ENCODE measurements around the gene VASP.

VASP gene

GRCh38 chr19:45523642-45524256, 16.5 kb downstream of the VASP start:
- no peak for TF ChIP-seq SIN3A (IDR thresholded peaks at IDR 0.05; ENCODE audit: borderline replicate concordance, insufficient read depth, low read length)

- TF ChIP-seq SIN3A (IDR thresholded peaks at IDR 0.05; ENCODE audit: borderline replicate concordance, insufficient read depth, low read length) (no peak), FOXP2 (optimal IDR thresholded peaks at IDR 0.05; ENCODE audit: borderline replicate concordance, extremely low read depth, extremely low read length, insufficient read depth) (no peak), POLR2AphosphoS5 (IDR thresholded peaks at IDR 0.05; ENCODE audit: low read depth, low read length) (no peak), TAF1 (IDR thresholded peaks at IDR 0.05; ENCODE audit: borderline replicate concordance, insufficient read depth, low read length) (no peak), REST (IDR thresholded peaks at IDR 0.05; ENCODE audit: insufficient read depth in 1 of 2, low read depth in 2 of 2, low read length in 2 of 2) (no peak)
These were observed 17.4 kb downstream of the VASP start for GRCh38 chr19:45524575-45525129.

- TF ChIP-seq FOXP2 (optimal IDR thresholded peaks at IDR 0.05; ENCODE audit: borderline replicate concordance, extremely low read depth, extremely low read length, insufficient read depth), result no peak
- TF ChIP-seq REST (IDR thresholded peaks at IDR 0.05; ENCODE audit: insufficient read depth in 1 of 2, low read depth in 2 of 2, low read length in 2 of 2), result no peak
- no peak for TF ChIP-seq TAF1 (IDR thresholded peaks at IDR 0.05; ENCODE audit: borderline replicate concordance, insufficient read depth, low read length)
- no peak for TF ChIP-seq SIN3A (IDR thresholded peaks at IDR 0.05; ENCODE audit: borderline replicate concordance, insufficient read depth, low read length)
- TF ChIP-seq POLR2AphosphoS5 (IDR thresholded peaks at IDR 0.05; ENCODE audit: low read depth, low read length), result no peak
These were observed 18.9 kb downstream of the VASP start for GRCh38 chr19:45526143-45526542.

- TF ChIP-seq POLR2AphosphoS5 (IDR thresholded peaks at IDR 0.05; ENCODE audit: low read depth, low read length) (no peak), SIN3A (IDR thresholded peaks at IDR 0.05; ENCODE audit: borderline replicate concordance, insufficient read depth, low read length) (no peak), REST (IDR thresholded peaks at IDR 0.05; ENCODE audit: insufficient read depth in 1 of 2, low read depth in 2 of 2, low read length in 2 of 2) (no peak), FOXP2 (optimal IDR thresholded peaks at IDR 0.05; ENCODE audit: borderline replicate concordance, extremely low read depth, extremely low read length, insufficient read depth) (no peak), TAF1 (IDR thresholded peaks at IDR 0.05; ENCODE audit: borderline replicate concordance, insufficient read depth, low read length) (no peak)
These were observed 19.7 kb downstream of the VASP start for GRCh38 chr19:45526971-45527370.

GRCh38 chr19:45527731-45528130, 20.5 kb downstream of the VASP start:
- no peak for TF ChIP-seq REST (IDR thresholded peaks at IDR 0.05; ENCODE audit: insufficient read depth in 1 of 2, low read depth in 2 of 2, low read length in 2 of 2)
